Middle frontal gyrus (tissue), 1 donor: ENCODE data around the gene TIAM1.
A peak's percentile ranks its signal among the peaks of the same experiment; 100 is the strongest.

Experiments
- DNase-seq: peaks from one replicate; pipeline ENCODE4 v3.0.0-alpha.2; 2015; ENCODE audit warnings: low spot score; ENCODE audit errors: extremely low spot score

Gene TIAM1

DNA sequence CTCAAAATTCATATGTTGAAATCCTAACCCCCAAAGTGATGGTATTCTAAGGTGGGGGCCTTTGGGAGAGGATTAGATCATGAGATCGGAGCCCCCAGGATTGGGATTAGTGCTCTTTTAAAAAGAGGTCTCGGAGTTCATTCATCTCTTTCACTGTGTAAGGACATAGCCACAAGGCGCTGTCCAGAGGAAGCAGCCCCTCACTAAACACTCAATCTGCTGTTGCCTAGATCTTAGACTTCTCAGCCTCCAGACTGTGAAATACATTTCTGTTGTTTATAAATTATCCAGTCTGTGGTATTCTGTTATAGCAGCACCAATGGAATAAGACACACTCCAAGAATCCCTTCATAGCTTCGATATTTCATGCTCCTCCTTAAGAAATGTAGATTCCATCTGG lies 12.4 kb upstream of the TIAM1 start:
- DNase-seq, result no peak

DNA sequence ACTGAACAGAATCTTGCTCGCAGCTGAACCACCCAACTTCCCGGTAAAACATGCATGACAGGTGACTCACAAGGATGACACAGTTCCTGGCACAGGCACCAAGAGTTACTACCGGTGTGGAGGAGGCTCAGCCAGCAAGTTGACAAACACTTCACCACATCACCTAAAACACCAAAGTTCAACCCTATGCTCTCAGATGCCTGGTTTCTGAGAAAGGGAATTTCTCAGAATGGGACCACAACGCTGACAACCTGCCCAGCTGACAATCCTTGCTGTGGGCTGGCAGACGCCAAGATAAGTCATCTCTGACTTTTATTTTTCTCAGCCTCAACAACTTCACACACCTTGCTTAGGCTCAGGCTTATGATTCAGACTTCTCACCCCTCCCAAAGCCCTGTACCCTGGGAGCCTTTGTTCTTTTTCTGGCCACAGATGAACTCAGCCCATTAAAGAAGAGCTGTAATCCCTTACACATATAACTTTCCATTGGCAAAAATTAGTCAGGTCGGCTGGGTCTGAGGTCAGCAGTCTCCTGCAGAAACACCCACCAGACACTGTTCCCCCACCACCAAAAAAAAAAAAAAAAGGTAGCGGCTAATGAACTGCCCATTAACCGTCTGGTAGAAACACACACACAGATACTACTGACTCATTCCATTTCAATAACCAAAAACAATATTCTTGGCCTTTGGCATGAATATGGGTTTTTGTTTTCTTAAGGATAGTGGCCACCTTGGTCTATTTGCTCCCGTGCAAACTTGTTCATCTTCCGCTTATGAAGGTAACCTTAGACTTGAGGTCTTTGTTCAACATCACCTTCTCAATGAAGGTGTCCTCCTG lies 10.8 kb upstream of the TIAM1 start:
- DNase-seq, result no peak

DNA sequence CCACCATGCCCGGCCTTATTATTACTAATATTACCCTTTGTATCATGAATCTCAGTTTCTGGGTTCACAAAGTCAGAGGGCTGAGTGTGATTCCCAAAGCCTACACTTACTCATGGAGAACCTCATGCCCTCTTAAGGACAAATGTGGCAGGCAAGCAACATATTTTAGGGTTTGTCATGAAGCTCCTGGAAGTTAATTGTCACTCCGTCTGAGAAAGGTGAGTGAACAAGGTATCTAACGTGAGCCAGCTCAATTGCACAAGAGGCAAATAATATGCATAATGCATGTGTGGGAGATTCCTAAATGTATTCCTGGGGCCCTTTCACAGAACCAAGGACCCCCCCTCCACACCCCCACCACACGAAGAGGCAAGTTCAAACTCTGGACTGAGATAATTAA lies 10.1 kb upstream of the TIAM1 start:
- DNase-seq, result no peak

DNA sequence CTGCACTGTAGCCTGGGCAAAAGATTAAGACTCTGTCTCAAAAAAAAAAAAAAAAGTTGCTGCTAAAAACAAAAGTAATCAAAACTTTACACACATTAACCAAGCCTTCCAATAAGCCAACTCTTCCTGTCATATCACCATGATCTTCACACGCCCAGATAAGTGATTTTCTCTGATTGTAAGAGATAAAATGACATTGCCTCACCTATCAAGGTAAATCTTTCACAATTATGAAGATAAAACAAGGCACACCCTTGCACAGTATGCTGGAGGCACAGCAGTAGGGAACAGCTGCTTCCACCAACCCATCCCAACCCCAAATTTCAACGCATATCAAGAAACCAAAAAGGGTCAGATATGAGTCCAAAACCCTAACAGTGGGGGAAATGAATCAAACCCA lies 8.8 kb upstream of the TIAM1 start:
- DNase-seq, result no peak

DNA sequence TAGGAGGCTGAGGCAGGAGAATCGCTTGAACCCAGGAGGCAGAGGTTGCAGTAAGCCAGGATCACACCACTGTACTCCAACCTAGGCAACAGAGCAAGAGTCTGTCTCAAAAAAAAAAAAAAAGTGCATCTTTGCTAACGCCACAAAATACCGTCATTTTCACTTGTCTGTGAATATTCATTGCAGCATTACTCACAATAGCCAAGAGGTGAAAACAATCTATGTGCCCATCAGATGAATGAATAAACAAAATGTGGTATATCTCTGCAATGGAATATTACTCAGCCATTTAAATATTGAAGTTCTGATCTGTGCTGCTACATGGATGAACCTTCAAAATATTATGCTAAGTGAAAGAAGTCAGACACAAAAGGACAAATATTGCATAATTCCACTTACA lies 7.9 kb upstream of the TIAM1 start:
- no peak for DNase-seq

DNA sequence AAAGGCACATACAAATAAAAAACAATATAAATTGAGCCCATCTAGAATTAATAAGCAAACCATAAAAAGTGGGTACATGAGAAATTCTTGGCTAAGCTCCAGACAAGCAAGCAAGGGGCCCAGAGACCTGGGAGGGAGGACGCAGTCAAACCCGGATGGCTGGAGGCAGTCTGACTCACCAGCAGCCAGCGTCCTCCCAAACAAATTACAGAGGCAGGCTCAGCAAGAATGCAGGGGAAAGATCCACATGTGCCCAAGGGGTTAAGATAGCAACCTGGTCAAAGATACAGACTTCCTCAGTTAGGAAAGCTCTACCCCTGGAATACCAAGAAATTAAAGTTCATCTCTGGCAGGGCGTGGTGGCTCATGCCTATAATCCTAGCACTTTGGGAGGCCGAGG lies 7.4 kb upstream of the TIAM1 start:
- DNase-seq, result no peak

DNA sequence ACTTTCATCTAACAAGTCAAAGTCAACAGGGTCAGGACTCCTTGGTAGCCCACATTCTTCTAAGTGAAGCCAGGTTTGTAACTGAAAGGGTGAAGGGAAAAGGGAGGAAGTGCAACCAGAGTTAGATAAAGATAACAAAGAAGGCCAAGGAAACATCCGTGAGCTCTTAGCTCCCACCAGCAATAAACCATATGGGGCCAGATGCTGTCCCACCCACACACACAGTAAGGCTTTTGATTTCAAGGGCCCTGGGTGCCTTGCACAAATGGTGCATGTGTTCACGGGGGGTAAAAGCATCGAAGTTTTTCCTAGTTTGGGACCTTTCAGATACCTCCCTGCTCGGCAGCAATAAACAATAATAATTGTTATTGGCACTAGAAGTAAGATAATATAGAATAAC lies 5.1 kb upstream of the TIAM1 start:
- DNase-seq, result no peak

DNA sequence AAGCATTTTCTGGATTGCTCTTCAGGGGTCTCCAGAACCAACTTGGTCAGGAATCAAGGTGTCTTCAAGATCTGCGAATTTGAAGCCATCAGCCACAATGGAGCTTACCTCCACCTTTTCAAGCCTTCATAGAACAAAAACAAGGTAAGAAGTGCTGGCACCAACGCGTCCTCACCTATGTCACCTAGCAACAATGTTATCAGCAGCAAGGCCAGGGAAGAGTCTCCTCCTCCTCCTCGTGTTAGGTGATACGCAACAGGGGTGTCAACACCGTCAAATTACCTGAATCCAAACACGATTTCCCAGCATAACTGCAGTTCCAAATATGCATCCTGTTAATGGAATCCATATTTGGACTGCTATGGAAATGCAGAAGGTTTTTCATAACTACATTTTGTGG lies 4.1 kb upstream of the TIAM1 start:
- DNase-seq, result no peak

DNA sequence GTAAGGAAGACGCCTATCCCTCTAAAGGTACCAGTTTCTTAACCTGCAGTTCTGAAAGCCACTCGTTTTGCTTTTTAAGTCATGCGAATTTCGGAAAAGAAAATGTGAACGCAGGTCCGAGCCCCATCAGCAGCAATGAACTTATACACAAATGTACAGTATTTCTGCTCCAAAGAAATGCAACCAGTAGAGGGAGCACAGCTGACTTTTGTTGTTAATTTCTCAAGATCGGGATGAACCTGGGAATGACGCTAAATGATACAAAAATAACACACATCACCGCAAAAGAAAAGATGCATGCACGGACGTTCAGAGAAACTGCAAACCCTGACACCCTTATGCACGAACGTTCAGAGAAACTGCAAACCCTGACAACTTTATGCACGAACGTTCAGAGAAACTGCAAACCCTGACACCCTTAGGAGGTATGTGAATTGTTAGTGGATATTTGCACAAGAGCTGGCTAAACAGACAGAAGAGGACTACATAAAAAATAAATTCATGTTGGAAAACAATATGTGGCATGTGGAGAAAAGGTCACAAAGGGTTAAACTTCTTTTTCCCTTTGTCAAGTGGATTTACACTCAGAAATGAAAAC lies 3.5 kb upstream of the TIAM1 start:
- peak; percentile 41 for DNase-seq

DNA sequence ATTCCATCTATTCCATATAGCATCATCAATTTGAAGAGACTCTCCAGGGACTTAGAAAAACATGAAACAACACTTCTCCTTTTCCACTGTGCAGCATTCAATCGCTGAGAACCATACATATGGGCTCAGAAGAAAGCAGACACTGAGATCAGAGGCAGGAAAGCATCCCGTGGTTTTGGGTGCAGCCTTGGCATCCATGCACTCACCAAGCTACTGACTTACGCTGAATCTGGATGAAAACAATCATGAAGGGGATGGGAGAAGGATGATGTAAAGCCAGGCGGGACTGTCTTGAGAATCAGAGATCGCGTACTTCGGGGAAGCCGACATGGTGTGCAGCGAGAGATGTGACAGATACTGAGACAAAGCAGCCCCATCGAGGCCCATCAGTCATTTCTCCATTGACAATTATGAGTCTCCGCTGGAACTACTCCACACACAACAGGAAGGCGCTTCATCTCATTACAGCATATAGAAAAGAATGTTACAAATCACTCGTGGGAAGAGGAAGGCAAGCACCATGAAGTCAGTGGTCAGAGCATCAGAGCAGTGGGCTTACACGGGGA lies 2.3 kb upstream of the TIAM1 start:
- no peak for DNase-seq

DNA sequence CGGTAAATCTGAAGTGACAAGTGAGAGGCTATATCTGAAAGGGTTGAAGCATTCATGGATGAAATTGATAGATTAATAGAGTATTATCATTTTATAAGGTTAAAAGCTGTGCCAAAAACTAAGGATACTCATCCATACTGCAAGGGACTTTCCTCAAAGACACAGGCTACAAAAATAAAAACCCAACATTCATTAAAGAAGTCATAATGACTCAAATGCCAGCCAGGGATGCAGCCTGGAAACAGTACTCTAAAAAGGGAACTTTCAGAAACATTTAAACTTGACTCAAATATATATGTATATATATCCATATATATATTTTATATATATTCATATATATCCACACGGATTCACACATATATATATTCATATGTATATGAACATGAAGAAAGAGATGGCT lies 1.1 kb upstream of the TIAM1 start:
- no peak for DNase-seq

DNA sequence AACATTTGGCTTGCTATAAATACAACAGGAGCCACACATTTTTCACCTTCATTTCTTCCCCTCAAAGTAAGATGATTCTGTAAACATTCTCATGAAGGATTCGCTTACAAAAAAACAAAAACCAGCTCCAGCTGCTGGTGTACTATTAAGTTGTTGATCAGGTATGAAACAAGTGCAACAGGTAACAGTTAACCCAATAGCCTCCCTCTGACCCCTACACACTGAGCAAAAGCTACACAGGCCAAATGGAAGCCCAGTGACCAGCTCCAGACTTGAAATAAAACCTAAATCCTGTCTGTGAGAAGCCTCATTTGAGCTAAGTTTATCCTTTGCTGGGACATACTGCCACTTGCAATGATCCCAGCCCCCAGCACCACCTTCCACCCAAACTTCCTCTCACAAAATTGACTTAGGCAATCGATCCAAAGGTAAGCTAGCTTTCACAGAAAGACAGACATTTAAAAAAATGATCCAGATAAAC lies 991 bp downstream of the TIAM1 start:
- no peak for DNase-seq

DNA sequence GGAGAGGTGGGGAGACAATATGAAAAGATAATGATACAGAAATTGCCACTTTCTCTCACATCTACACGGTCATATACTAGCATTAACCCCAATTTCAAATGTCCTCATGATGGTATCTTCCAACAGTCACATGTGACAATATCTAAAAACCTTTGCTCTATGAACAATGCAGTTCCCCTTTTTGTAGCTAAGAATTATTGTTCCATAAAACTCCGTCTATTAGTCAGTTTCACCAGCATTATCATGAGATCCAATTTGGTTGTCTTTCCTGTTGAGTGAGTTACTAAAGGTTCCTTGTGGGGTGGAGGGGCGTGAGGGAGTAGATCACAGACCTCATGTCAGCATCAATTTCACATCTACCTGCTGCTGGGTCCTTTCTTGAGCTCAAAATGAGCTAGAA lies 1.7 kb downstream of the TIAM1 start:
- no peak for DNase-seq

DNA sequence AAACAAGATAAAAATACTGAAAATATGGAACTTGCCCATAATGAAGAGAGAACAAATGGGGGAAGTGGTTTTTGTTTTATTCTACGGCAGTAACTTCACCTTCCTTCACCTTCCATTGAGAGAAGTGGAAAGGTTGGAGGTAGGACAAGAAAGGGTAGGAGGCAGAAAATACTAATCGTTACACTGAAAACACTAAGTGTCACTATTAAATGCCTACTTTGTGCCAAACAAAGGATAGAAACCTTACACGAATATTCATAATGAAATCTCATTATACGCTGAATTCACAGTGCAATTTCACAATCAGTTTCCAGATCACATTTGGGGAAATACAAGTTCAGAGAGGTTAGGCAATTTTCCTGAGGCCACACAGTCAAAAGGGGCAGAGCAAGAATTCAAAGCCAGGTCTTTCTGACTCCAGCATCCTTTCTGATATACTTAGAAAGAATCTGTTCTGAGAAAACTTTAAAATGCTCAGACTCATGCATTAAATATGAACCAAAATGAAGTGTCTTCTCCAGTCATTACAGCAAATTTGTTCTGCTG lies 3.0 kb downstream of the TIAM1 start:
- DNase-seq, result no peak

DNA sequence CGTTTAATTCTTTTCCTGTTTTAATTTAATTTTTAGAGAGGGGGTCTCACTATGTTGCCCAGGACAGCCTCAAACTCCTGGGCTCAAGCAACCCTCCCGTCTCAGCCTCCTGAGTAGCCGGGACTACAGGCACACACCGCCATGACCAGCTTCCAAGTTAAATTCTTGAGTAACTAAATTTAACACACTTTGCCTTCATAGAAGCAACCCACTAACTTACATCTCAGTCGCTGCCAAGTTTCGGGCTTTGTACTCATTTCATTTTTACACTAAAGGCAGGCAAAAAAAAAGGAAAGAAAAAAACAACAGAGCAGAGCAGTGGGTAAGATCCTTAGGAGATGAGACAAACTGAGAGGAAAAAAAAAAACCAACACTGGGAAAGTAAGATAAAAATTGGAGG lies 3.5 kb downstream of the TIAM1 start:
- peak; percentile 36 for DNase-seq

DNA sequence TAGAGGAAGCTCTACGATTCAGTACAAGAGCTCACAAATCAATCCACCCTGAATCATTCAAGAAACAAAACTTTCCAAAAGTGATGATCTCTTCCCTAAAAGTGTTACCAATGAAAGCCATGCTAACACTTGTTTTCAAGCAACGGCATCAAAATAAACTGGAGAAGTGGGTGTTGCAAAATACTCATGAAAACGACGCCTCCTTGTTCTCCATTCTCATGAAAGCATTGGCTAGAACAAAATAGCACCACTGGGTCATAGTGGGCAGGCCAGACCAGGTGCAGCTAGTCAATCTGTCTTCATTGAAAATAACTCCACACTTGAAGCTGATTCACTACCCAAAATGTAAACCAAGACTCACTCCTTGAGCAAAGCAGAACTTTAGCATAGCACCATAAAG lies 4.3 kb downstream of the TIAM1 start:
- DNase-seq, result no peak

DNA sequence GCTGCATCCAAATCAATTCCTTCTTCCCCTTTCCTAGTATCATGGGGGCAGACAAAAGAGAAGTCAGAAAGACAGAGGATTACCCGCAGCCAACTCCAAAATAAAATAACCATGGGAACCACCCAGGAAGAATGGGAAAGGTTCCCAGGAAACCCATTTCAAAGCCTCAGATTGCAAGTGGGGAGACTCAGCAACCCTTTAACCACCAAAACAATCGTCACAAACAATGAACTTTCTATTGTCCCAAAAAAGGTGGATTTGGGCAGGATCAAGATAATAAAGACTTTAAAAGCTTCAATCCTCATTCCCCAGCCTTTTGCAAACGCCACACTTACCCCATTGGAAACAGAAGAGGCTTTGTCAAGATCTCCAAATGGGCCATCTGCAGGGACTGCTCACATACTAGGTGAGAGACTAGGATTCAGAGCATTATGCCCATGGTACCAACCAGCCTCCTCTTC lies 5.1 kb downstream of the TIAM1 start:
- no peak for DNase-seq

DNA sequence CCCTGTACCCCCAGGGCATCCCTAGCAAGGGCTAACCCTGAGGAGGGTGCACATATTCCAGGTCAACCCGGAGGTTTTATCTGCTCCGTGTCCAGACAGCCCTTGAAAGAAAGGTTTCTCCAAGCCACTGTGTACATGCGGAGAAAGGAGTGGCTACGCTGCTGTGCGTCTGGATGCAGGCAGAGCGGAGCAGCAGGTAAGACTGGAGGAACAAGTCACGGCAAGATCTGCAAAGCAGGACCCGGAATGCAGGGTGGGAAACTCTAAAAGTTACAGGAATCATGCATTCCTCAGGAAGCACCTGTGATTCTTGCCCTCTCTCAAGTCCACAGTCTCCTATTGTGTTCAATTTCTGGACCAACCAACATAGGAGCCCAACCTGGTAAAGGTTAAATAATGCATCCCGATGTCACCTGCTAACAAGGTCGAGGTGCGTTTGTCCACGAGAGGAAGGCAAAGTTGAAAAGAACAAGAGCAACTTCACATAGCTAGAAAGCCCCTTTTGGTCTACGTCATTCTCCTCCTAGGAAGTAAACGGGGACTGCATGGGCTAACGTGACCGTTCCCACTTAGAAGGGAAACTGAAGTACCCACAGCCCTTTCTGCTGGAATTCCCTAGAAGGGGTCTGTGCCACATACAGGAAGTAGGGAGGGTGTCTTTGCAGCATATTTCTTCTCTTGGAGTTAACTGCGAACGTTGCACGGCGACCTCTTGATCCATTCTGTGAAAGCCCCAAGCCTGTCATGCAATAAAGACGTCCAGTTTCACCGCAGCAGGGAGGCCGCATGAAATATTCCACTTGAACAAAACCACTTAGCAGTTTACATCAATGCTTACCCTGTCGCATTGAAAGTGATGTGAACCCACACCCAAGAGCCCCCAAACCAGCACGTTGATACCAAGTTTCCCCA lies 5.8 kb downstream of the TIAM1 start:
- no peak for DNase-seq

DNA sequence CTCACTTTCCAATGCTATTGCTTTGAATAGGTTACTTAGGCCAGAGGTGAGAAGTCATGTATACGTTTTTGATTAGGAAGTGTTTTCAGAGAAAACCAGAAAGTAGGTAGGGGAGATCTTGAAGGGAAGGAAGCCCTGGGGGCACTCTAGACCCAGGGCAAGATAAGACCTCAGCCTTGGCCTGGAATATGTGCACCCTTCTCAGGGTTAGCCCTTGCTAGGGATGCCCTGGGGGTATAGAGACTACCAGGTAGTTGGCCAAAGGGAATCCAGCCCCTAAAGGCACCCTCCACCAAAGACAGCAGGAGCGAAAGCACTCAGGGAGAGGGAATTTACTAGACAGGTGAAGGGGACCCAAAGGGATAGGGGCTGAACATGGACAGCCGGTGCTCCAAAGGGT lies 7.0 kb downstream of the TIAM1 start:
- no peak for DNase-seq

DNA sequence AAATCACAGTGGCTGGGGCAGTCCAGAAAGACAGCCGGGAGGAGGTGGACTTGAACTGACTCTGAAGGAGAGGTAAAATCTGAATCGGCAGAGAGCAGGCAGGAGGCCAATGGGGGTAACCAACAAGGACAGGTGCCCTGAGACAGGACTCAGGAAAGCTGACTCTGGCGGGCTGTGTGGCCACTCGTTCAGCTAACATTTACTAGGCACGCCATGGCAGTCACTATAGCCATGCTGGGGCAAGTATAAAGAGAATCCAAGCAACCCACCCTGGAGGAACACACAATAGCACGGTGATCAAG lies 7.4 kb downstream of the TIAM1 start:
- DNase-seq, result no peak

DNA sequence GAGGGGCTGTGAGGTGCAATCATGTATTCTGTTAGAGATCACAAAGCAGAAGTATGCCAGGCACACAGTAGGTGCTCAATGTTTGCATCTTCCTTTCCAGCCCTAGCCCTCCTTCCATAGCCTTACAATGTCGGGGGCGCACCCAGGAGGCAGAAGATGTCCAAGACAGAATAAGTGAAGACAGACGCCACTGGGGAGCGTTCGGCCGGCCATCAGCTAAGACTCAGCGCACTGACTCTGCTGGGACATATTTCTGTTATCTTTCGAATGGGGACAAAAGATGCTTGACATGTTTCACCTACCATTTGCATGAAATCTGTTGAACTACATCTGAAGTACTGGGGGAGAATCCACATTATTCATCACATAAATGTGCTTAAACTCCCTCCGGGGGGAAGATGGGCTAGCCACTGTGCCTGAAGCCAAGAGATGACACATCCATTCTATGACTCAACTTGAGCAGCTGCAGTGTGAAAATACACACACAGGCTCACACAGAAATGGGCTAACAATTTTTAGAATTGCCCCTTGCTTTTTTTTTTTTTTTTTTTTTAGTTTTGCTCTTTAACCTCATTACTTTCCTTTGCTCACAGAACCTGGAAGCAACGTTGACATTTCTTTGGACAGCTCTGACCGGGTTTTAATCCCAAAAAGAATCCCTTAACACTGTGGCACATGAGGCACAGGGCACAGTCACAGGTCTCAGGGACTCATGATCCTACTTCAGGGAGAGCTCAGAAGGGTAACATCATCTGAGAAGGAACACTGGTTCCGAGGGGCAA lies 7.9 kb downstream of the TIAM1 start:
- peak; percentile 53 for DNase-seq
